ENCODE results near the gene EFCAB12. TPM values are rescaled to one million over a fixed set of nuclear protein-coding genes. Genes with fewer than 3 reads are reported as not detected.

EFCAB12 gene
- total and polyA plus RNA-seq, 2 donors from 2014 or later: 1.2 to 3.5 TPM

DNA sequence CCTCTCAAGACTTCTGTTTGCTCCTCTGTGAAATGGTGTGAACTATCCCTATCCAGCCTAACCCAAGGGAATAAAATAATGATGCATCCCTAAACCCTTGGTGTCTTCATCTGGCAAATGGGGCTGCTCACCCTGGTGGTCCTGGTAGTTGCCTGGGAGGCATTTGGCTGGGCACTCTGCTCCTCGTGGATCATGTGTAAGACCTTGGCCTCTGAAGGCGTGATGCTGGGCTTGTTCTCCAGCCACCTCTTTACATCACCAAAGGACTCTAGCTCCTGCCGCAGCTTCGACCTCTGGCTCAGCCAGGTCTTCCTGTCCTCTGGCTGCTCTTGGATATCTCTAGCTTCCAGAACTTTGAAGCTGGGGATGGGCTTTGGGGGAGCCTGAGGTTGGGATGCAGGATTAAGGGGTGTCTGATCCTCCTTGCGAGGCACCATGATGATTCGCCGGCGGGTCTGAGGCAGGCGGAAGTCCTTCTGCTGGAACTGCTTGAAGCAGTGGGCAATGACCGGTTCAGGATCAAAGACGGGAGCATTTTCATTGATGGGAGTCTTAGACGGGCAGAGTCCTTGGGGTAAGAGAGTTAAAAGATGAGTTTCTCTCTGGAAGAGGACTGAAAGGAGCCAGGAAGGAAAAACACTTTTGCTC is 7.1 kb downstream of the EFCAB12 start:
- H3K36me3 ChIP-seq (ENCODE audit: control insufficient read depth in 2 of 3, insufficient read depth in 3 of 3, low read length in 3 of 3): no peaks in the 10 kb centered on the region
- no peak overlapping the region for H3K4me3 ChIP-seq (ENCODE audit: low read length in 3 of 3)
- no peak overlapping the region for H3K27ac ChIP-seq (ENCODE audit: low read depth in 2 of 2, low read length in 2 of 2)
- H3K4me1 ChIP-seq (ENCODE audit: control insufficient read depth in 2 of 3, insufficient read depth in 2 of 3, low read depth in 1 of 3, low read length in 3 of 3): peaks cover 0 to 3% (median 0%) of the 10 kb centered on the region in 3 donors
- no peaks in the 10 kb centered on the region for H3K27me3 ChIP-seq (ENCODE audit: control insufficient read depth, insufficient read depth, low read length)
- no peaks in the 10 kb centered on the region for H3K9me3 ChIP-seq (ENCODE audit: control insufficient read depth in 2 of 3, insufficient read depth in 1 of 3, low read length in 3 of 3)
- no peak overlapping the region for H3K9ac ChIP-seq (ENCODE audit: low read length in 3 of 3)
- peak in 1 of 5 donors; percentile 19 for DNase-seq
- intact Hi-C loops (cut with DNase I): no loop called here
- FAIRE-seq: no peak
- TF ChIP-seq CTCF (IDR thresholded peaks at IDR 0.05; ENCODE audit: borderline replicate concordance, extremely low read depth, insufficient read depth): no peak

- Histone ChIP-seq H3K9ac (ENCODE audit: low read length in 3 of 3) (no peak overlapping the region), H3K27me3 (ENCODE audit: control insufficient read depth, insufficient read depth, low read length) (no peaks in the 10 kb centered on the region), H3K4me3 (ENCODE audit: low read length in 3 of 3) (no peak overlapping the region), H3K9me3 (ENCODE audit: control insufficient read depth in 2 of 3, insufficient read depth in 1 of 3, low read length in 3 of 3) (no peaks in the 10 kb centered on the region), H3K4me1 (ENCODE audit: control insufficient read depth in 2 of 3, insufficient read depth in 2 of 3, low read depth in 1 of 3, low read length in 3 of 3) (peaks cover 0 to 3% (median 0%) of the 10 kb centered on the region in 3 donors), H3K36me3 (ENCODE audit: control insufficient read depth in 2 of 3, insufficient read depth in 3 of 3, low read length in 3 of 3) (no peaks in the 10 kb centered on the region), H3K27ac (ENCODE audit: low read depth in 2 of 2, low read length in 2 of 2) (no peak overlapping the region)
- peak in 1 of 5 donors; percentile 13 for DNase-seq
- no peak for TF ChIP-seq CTCF (IDR thresholded peaks at IDR 0.05; ENCODE audit: borderline replicate concordance, extremely low read depth, insufficient read depth)
- intact Hi-C loops (cut with DNase I): no loop called here
- FAIRE-seq: no peak
Observed at GRCh38 chr3:129419476-129419875, 9.0 kb downstream of the EFCAB12 start.

DNA sequence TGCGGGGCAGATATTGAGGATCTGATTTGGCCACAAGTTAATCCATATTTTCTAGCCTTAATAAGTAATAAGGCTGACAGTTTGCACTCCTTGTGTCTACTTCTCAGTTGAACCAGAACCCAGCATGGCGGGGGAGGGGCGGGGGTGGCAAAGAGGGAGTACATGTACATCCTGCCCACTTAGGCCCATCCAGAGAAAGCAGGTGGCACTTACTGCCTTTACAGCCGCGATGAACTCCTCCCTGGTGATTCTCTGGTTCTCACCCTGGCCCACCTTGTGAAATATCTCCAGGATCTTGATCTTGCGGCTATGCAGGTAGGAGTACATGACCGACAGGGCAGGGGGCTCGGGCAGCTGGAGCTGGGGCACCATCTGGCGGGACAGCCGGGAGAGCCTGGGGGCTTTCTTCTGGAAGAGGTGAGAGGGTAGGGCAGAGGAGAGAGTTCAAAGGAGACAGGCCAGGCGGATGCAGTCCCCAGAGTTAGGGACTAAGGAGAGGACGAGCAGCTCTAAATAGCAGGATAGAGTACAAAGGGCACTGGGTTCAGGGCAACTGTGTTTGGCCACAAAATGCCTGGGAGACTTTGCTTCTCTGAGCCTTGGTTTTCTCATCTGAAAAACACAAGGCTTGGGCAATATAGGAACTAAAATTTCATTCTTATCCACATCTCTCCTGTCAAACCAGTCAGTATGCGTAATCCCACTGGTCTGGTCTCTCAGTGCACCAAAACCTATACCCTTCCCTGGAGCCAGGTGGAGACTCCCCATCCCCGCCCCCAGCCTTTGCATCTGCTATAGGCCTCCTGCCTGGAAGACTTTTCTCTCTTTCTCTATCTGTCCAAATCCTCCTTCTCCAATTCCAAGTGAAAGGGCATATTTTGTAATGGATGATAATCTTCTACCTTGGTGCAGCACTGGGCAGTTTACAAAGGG is 10.1 kb downstream of the EFCAB12 start:
- H3K4me1 ChIP-seq (ENCODE audit: control insufficient read depth in 2 of 3, insufficient read depth in 2 of 3, low read depth in 1 of 3, low read length in 3 of 3): peaks cover 0 to 7% (median 6%) of the 10 kb centered on the region in 3 donors
- H3K4me3 ChIP-seq (ENCODE audit: low read length in 3 of 3): no peak overlapping the region
- H3K27ac ChIP-seq (ENCODE audit: low read depth in 2 of 2, low read length in 2 of 2): peak overlapping the region in 1 of 2 donors; percentile 18
- FAIRE-seq: no peak
- peak in 1 of 5 donors; percentile 32 for DNase-seq
- no peaks in the 10 kb centered on the region for H3K36me3 ChIP-seq (ENCODE audit: control insufficient read depth in 2 of 3, insufficient read depth in 3 of 3, low read length in 3 of 3)
- H3K27me3 ChIP-seq (ENCODE audit: control insufficient read depth, insufficient read depth, low read length): no peaks in the 10 kb centered on the region
- TF ChIP-seq CTCF (IDR thresholded peaks at IDR 0.05; ENCODE audit: borderline replicate concordance, extremely low read depth, insufficient read depth): no peak
- intact Hi-C loops (cut with DNase I): no loop called here
- H3K9ac ChIP-seq (ENCODE audit: low read length in 3 of 3): no peak overlapping the region
- H3K9me3 ChIP-seq (ENCODE audit: control insufficient read depth in 2 of 3, insufficient read depth in 1 of 3, low read length in 3 of 3): no peaks in the 10 kb centered on the region

All from kidney (tissue), 14 donors.